HepG2 (cell line): ENCODE measurements around the gene CPPED1. TPM values are rescaled to one million over a fixed set of nuclear protein-coding genes. Genes with fewer than 3 reads are reported as not detected.

ENCODE experiments used
- FIP1L1 ChIP-seq: fragments of 200-400 bp; formaldehyde crosslinking; IDR thresholded peaks from 2 replicates; pipeline ENCODE4 v1.6.1; 2018; ENCODE audit warnings: low read depth, mild to moderate bottlenecking, low read length, moderate library complexity, borderline replicate concordance; ENCODE audit not compliant: insufficient read depth
- GMEB1 ChIP-seq: sonication (generic); formaldehyde crosslinking; IDR thresholded peaks from 2 replicates; pipeline ENCODE4 v1.5.1; 2020; ENCODE audit warnings: missing genetic modification reagents, mild to moderate bottlenecking, borderline replicate concordance
- NR2F2 ChIP-seq: IDR thresholded peaks from 2 replicates; pipeline ENCODE4 v1.6.1; 2012; ENCODE audit warnings: low read depth, inconsistent platforms, borderline replicate concordance
- SNAPC4 ChIP-seq: sonication (generic); formaldehyde crosslinking; IDR thresholded peaks from 2 replicates; pipeline ENCODE4 v1.4.0; 2020; ENCODE audit warnings: mild to moderate bottlenecking, missing genetic modification reagents
- ZNF383 ChIP-seq: sonication (generic); formaldehyde crosslinking; IDR thresholded peaks from 2 replicates; pipeline ENCODE4 v1.4.0; 2020; ENCODE audit warnings: missing genetic modification reagents, mild to moderate bottlenecking, borderline replicate concordance
- ZNF577 ChIP-seq: sonication (generic); formaldehyde crosslinking; IDR thresholded peaks from 2 replicates; pipeline ENCODE4 v1.4.0; 2020; ENCODE audit warnings: mild to moderate bottlenecking, low read depth, missing genetic modification reagents, borderline replicate concordance
- polyA plus RNA-seq, 8 experiments: library from polyadenylated mRNA; depleted of rRNA in 3 of 8; stranded (reverse) in 7 of 8; unstranded in 1 of 8; fragments of >200 nt; fragmentation: Illumina TruSeq in 4 of 8; extraction: Trizol in 4 of 8; gene quantifications; 2 replicates each; pipeline versions ENCODE4 v1.2.1 to v1.2.3, GENCODE V29; 2011 to 2016; ENCODE audit warnings: low read depth in 4 of 8, missing spikeins in 1 of 8, mixed read lengths in 1 of 8; ENCODE audit not compliant: insufficient read depth in 1 of 8
- total RNA-seq, 5 experiments: library from RNA; depleted of rRNA; stranded (reverse); fragments of >200 nt; fragmentation: Illumina TruSeq; extraction: Trizol; gene quantifications; 2 replicates each; pipeline ENCODE4 v1.2.3, GENCODE V29; 2016; ENCODE audit warnings: low read depth in 1 of 5
- TF ChIP-seq, protein P1 (sequence below): sonication (generic); formaldehyde crosslinking; IDR thresholded peaks from 2 replicates; pipeline ENCODE4 v1.8.1; 2022; ENCODE audit warnings: mild to moderate bottlenecking, missing genetic modification reagents
- TF ChIP-seq, protein P2 (sequence below): sonication (generic); formaldehyde crosslinking; IDR thresholded peaks from 2 replicates; pipeline ENCODE4 v1.5.0; 2020; ENCODE audit warnings: mild to moderate bottlenecking, missing genetic modification reagents, borderline replicate concordance
- TF ChIP-seq, protein P3 (sequence below): sonication (generic); formaldehyde crosslinking; IDR thresholded peaks from 2 replicates; pipeline ENCODE4 v1.9.0; 2021; ENCODE audit warnings: mild to moderate bottlenecking, missing genetic modification reagents

The CPPED1 gene
- total and polyA plus RNA-seq, 2 of the 13 experiments (the other 11 are each of a cell fraction or from before 2014, with no cell fraction given): 66.6 to 71.3 TPM

GRCh38 chr16:12613131-12613991 is 190.3 kb downstream of the CPPED1 start (continued):
- TF ChIP-seq GMEB1 (CRISPR knock-in tag) (no peak; the same call in 1 of the 2 replicates), SNAPC4 (no peak), FIP1L1 (no peak), NR2F2 (peak; percentile 95), ZNF577 (CRISPR knock-in tag) (no peak), ZNF383 (CRISPR knock-in tag) (no peak)
- TF ChIP-seq, protein P1, sequence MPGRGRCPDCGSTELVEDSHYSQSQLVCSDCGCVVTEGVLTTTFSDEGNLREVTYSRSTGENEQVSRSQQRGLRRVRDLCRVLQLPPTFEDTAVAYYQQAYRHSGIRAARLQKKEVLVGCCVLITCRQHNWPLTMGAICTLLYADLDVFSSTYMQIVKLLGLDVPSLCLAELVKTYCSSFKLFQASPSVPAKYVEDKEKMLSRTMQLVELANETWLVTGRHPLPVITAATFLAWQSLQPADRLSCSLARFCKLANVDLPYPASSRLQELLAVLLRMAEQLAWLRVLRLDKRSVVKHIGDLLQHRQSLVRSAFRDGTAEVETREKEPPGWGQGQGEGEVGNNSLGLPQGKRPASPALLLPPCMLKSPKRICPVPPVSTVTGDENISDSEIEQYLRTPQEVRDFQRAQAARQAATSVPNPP (CRISPR knock-in tag): no peak
- TF ChIP-seq, protein P2, sequence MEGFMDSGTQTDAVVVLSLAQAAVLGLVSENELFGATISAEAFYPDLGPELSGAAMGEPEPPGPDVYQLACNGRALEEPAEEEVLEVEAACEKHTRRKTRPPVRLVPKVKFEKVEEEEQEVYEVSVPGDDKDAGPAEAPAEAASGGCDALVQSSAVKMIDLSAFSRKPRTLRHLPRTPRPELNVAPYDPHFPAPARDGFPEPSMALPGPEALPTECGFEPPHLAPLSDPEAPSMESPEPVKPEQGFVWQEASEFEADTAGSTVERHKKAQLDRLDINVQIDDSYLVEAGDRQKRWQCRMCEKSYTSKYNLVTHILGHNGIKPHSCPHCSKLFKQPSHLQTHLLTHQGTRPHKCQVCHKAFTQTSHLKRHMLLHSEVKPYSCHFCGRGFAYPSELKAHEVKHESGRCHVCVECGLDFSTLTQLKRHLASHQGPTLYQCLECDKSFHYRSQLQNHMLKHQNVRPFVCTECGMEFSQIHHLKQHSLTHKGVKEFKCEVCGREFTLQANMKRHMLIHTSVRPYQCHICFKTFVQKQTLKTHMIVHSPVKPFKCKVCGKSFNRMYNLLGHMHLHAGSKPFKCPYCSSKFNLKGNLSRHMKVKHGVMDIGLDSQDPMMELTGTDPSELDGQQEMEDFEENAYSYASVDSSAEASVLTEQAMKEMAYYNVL (CRISPR knock-in tag): peak; percentile 93; the same call in 1 of the 2 replicates
- TF ChIP-seq, protein P3, sequence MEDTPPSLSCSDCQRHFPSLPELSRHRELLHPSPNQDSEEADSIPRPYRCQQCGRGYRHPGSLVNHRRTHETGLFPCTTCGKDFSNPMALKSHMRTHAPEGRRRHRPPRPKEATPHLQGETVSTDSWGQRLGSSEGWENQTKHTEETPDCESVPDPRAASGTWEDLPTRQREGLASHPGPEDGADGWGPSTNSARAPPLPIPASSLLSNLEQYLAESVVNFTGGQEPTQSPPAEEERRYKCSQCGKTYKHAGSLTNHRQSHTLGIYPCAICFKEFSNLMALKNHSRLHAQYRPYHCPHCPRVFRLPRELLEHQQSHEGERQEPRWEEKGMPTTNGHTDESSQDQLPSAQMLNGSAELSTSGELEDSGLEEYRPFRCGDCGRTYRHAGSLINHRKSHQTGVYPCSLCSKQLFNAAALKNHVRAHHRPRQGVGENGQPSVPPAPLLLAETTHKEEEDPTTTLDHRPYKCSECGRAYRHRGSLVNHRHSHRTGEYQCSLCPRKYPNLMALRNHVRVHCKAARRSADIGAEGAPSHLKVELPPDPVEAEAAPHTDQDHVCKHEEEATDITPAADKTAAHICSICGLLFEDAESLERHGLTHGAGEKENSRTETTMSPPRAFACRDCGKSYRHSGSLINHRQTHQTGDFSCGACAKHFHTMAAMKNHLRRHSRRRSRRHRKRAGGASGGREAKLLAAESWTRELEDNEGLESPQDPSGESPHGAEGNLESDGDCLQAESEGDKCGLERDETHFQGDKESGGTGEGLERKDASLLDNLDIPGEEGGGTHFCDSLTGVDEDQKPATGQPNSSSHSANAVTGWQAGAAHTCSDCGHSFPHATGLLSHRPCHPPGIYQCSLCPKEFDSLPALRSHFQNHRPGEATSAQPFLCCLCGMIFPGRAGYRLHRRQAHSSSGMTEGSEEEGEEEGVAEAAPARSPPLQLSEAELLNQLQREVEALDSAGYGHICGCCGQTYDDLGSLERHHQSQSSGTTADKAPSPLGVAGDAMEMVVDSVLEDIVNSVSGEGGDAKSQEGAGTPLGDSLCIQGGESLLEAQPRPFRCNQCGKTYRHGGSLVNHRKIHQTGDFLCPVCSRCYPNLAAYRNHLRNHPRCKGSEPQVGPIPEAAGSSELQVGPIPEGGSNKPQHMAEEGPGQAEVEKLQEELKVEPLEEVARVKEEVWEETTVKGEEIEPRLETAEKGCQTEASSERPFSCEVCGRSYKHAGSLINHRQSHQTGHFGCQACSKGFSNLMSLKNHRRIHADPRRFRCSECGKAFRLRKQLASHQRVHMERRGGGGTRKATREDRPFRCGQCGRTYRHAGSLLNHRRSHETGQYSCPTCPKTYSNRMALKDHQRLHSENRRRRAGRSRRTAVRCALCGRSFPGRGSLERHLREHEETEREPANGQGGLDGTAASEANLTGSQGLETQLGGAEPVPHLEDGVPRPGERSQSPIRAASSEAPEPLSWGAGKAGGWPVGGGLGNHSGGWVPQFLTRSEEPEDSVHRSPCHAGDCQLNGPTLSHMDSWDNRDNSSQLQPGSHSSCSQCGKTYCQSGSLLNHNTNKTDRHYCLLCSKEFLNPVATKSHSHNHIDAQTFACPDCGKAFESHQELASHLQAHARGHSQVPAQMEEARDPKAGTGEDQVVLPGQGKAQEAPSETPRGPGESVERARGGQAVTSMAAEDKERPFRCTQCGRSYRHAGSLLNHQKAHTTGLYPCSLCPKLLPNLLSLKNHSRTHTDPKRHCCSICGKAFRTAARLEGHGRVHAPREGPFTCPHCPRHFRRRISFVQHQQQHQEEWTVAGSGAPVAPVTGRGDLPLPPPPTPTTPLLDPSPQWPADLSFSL: no peak
